ENCODE measurements around the gene TLK2.
"Not testable (repeated sequence)": the region's sequence is repeated elsewhere in the genome, so short reads cannot be mapped to it uniquely, and the experiment has no call there.

TLK2 gene

GRCh38 chr17:62557532-62557931 is 78.9 kb downstream of the TLK2 start:
- not testable (repeated sequence) for DNase-seq (ENCODE audit: extremely low read depth in 1 of 2, low read depth in 1 of 2)

GRCh38 chr17:62558941-62559340 is 80.3 kb downstream of the TLK2 start:
- not testable (repeated sequence) for DNase-seq (ENCODE audit: extremely low read depth in 1 of 2, low read depth in 1 of 2)

GRCh38 chr17:62560971-62561370 is 82.3 kb downstream of the TLK2 start:
- DNase-seq (ENCODE audit: extremely low read depth in 1 of 2, low read depth in 1 of 2) = not testable (repeated sequence)

GRCh38 chr17:62562656-62563055 is 84.0 kb downstream of the TLK2 start:
- DNase-seq (ENCODE audit: extremely low read depth in 1 of 2, low read depth in 1 of 2) = no peak

- DNase-seq (ENCODE audit: extremely low read depth in 1 of 2, low read depth in 1 of 2) = no peak
These were observed 87.2 kb downstream of the TLK2 start for GRCh38 chr17:62565817-62566216.

- peak in 1 of 2 donors; percentile 5 for DNase-seq (ENCODE audit: extremely low read depth in 1 of 2, low read depth in 1 of 2)
These were observed 88.5 kb downstream of the TLK2 start for GRCh38 chr17:62566996-62567578.

DNA sequence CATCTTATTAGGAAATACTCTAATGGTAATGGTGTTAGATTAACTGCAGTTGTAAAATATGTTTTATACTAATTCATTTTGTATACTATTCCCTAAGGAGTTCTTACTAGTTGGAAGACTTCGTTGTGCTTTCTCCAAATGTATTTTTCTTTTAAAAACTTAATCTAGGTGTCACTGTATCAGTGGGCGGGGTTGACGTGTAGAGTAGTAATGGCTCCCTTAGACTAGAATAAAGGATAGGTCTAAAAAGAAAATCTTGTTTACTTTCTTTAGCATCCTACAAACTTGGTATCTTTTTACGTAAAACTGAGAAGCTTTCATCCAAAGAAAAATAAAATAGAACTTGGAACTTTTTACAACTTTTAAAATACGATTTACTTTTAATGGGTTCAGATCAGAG is 93.9 kb downstream of the TLK2 start:
- no peak for DNase-seq (ENCODE audit: extremely low read depth in 1 of 2, low read depth in 1 of 2)

DNA sequence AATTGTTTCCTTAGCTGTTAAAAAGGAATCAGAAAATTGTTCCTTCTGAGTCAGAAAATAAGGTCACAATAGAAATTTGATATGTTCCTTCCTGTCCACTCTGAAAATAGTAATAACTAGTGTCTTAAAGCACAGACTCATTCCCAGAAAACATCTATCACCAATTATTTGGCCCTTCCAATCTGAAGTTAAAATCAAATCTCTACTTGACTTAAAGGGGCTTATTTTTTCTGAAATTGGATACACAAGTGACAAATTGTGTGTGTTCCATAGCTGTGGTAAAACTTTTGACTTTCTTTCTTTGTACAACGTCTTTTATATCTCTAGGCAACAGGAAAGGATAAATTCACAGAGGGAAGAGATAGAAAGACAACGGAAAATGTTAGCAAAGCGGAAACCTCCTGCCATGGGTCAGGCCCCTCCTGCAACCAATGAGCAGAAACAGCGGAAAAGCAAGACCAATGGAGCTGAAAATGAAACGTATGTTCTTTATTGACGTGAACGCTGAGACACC is 94.3 kb downstream of the TLK2 start:
- no peak for DNase-seq (ENCODE audit: extremely low read depth in 1 of 2, low read depth in 1 of 2)

GRCh38 chr17:62573480-62574117 is 95.0 kb downstream of the TLK2 start:
- no peak for DNase-seq (ENCODE audit: extremely low read depth in 1 of 2, low read depth in 1 of 2)

- DNase-seq (ENCODE audit: extremely low read depth in 1 of 2, low read depth in 1 of 2) = no peak
These were observed 97.8 kb downstream of the TLK2 start for GRCh38 chr17:62576382-62576781.

DNA sequence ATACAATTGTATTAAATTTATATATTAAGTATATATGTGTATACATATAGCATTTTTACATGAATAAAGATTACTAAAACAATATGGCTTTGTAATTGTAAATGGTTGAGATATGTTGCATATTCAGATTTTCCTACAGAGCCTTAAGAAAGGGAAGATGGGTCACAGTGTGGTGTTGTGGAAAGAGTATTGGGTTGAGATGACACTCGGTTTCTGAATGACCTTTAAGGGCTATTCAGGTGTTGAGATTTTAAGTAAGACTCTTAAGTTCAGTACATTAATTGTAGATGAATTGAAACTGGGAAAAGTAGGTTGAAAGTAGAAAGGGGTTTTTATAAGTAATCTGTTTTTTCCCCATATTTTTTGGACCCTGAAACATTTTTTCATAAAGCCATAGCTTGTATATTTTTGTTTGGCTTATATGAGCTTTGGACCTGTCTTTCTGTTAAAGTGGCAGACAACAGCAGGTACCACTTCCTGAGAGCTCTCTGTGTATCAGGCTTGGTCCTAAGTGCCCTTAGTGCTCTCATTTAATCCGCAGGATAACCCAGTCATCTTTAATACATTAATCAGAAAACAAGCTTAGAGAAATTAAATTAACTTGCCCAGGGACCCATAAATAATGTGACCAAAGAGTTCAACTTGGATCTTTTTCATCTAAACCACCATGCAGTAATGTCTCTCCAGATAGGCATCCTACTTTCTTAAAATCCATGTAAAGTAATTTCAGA is 100.3 kb downstream of the TLK2 start:
- no peak for DNase-seq (ENCODE audit: extremely low read depth in 1 of 2, low read depth in 1 of 2)

DNA sequence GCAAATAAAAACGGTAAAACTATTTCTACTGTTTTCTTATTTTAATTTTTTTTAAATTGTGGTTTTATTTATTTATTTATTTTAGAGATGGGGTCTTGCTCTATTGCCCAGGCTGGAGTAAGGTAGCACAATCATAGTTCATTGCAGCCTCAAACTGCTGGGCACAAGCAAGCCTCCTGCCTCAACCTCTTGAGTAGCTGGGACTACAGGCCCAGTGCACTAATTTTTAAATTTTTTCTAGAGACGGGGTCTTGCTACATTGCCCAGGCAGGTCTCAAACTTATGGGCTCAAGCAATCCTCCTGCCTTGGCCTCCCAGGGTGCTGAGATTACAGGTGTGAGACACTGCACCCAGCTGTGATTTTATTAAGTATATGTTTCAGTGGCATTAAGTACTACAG is 102.3 kb downstream of the TLK2 start:
- no peak for DNase-seq (ENCODE audit: extremely low read depth in 1 of 2, low read depth in 1 of 2)

GRCh38 chr17:62581764-62582163 is 103.1 kb downstream of the TLK2 start:
- no peak for DNase-seq (ENCODE audit: extremely low read depth in 1 of 2, low read depth in 1 of 2)

GRCh38 chr17:62587554-62587953 is 108.9 kb downstream of the TLK2 start:
- DNase-seq (ENCODE audit: extremely low read depth in 1 of 2, low read depth in 1 of 2) = no peak

- DNase-seq (ENCODE audit: extremely low read depth in 1 of 2, low read depth in 1 of 2) = no peak
These were observed 109.5 kb downstream of the TLK2 start for GRCh38 chr17:62588109-62588508.

- DNase-seq (ENCODE audit: extremely low read depth in 1 of 2, low read depth in 1 of 2) = no peak
These were observed 112.7 kb downstream of the TLK2 start for GRCh38 chr17:62591333-62591732.

GRCh38 chr17:62591822-62592221 is 113.2 kb downstream of the TLK2 start:
- DNase-seq (ENCODE audit: extremely low read depth in 1 of 2, low read depth in 1 of 2) = not testable (repeated sequence)

GRCh38 chr17:62592341-62593099 is 113.9 kb downstream of the TLK2 start:
- DNase-seq (ENCODE audit: extremely low read depth in 1 of 2, low read depth in 1 of 2) = no peak

DNA sequence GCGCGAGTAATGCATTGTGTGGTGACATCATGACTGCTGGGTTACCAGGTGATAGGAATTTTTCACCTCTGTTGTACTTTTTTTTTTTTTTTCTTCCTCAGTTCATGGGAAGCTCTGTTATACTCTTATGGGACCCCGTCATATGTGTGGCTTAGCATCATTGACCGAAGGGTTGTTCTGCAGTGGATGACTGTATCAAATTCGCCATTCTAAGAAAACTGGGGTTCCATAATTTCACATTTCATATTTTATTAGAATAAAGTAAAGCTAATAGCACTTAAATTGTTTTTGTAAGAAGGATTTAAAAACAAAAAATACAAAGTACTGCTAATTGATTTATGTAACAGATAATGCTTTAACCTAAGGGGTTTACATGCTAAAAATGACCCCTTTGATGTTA is 116.9 kb downstream of the TLK2 start:
- DNase-seq (ENCODE audit: extremely low read depth in 1 of 2, low read depth in 1 of 2) = no peak

- DNase-seq (ENCODE audit: extremely low read depth in 1 of 2, low read depth in 1 of 2) = no peak
These were observed 118.0 kb downstream of the TLK2 start for GRCh38 chr17:62596662-62597061.

GRCh38 chr17:62597150-62597549 is 118.5 kb downstream of the TLK2 start:
- no peak for DNase-seq (ENCODE audit: extremely low read depth in 1 of 2, low read depth in 1 of 2)

All from stimulated activated CD8-positive, alpha-beta memory T cell treated with anti-CD3 and anti-CD28 coated beads, Interleukin-7, amount 100 ng/mL, for 48 hours (primary cell).